GM20431 (cell line): ENCODE results near the gene HIVEP3.

ENCODE experiments used
- in situ Hi-C: fragments of 300-500 bp; cut with MseI, MboI; formaldehyde crosslinking; loops from one replicate; pipeline ENCODE4 v1.15.0; 2020; ENCODE audit warnings: low sequenced_read_pairs; ENCODE audit not compliant: unreplicated experiment

Gene HIVEP3

GRCh38 chr1:41539418-41539805, 379.3 kb downstream of the HIVEP3 start:
- in situ Hi-C loops: no loop called here

GRCh38 chr1:41538741-41539417, 379.8 kb downstream of the HIVEP3 start:
- in situ Hi-C loops: no loop called here

GRCh38 chr1:41537788-41538351, 380.9 kb downstream of the HIVEP3 start:
- in situ Hi-C loops: no loop called here

- in situ Hi-C loops: no loop called here
Observed at GRCh38 chr1:41537251-41537650, 381.5 kb downstream of the HIVEP3 start.

- in situ Hi-C loops: no loop called here
Observed at GRCh38 chr1:41536361-41536802, 382.3 kb downstream of the HIVEP3 start.

- in situ Hi-C loops: no loop called here
Observed at GRCh38 chr1:41535716-41536115, 383.0 kb downstream of the HIVEP3 start.

GRCh38 chr1:41535276-41535675, 383.4 kb downstream of the HIVEP3 start:
- in situ Hi-C loops: no loop called here

GRCh38 chr1:41534181-41535076, 384.3 kb downstream of the HIVEP3 start:
- in situ Hi-C loops: no loop called here

GRCh38 chr1:41533731-41534080, 385.0 kb downstream of the HIVEP3 start:
- in situ Hi-C loops: no loop called here

GRCh38 chr1:41533016-41533730, 385.5 kb downstream of the HIVEP3 start:
- in situ Hi-C loops: no loop called here

GRCh38 chr1:41532206-41532975, 386.3 kb downstream of the HIVEP3 start:
- in situ Hi-C loops: no loop called here

- in situ Hi-C loops: no loop called here
Observed at GRCh38 chr1:41530411-41530810, 388.3 kb downstream of the HIVEP3 start.

GRCh38 chr1:41529621-41530395, 388.9 kb downstream of the HIVEP3 start:
- in situ Hi-C loops: no loop called here

- in situ Hi-C loops: no loop called here
Observed at GRCh38 chr1:41528726-41529605, 389.8 kb downstream of the HIVEP3 start.

GRCh38 chr1:41528106-41528505, 390.6 kb downstream of the HIVEP3 start:
- in situ Hi-C loops: no loop called here

GRCh38 chr1:41526956-41527561, 391.7 kb downstream of the HIVEP3 start:
- in situ Hi-C loops: no loop called here

GRCh38 chr1:41525891-41526587, 392.7 kb downstream of the HIVEP3 start:
- in situ Hi-C loops: no loop called here
